CD14-positive monocyte (primary cell): Measurements from ENCODE around the gene RRP9. TPM values are rescaled to one million over a fixed set of nuclear protein-coding genes. Genes with fewer than 3 reads are reported as not detected.

ENCODE experiments used
- DNase-seq, 3 donors: peaks; one replicate each; pipeline ENCODE4 v3.0.0-alpha.2; 2011 to 2022
- H2AFZ ChIP-seq: 2 replicates; pipeline ENCODE4 v1.6.0; 2012; ENCODE audit warnings: mild to moderate bottlenecking, low read depth, low read length, inconsistent platforms; ENCODE audit not compliant: insufficient read depth, poor library complexity, severe bottlenecking
- H3K27ac ChIP-seq, 2 donors: 1 replicate in 1 of 2; 2 replicates in 1 of 2; pipeline ENCODE4 v1.5.1; 2012 to 2013; ENCODE audit warnings: low read length in 2 of 2, control low read depth in 1 of 2, inconsistent platforms in 1 of 2, low read depth in 1 of 2, mild to moderate bottlenecking in 1 of 2
- H3K27me3 ChIP-seq, 2 donors: one replicate each; pipeline versions ENCODE4 v1.6.0 to v1.6.1; 2011 to 2013; ENCODE audit warnings: low read length in 2 of 2; ENCODE audit not compliant: control insufficient read depth in 2 of 2, insufficient read depth in 2 of 2
- H3K36me3 ChIP-seq, 2 donors: replicated peaks in 1 of 2; 1 replicate in 1 of 2; 2 replicates in 1 of 2; pipeline versions ENCODE4 v1.5.1 to v1.6.1; 2012 to 2013; ENCODE audit warnings: low read length in 2 of 2, control low read depth in 1 of 2, inconsistent platforms in 1 of 2, mild to moderate bottlenecking in 1 of 2; ENCODE audit not compliant: insufficient read depth in 2 of 2, control insufficient read depth in 1 of 2
- H3K4me1 ChIP-seq, 2 donors: 1 replicate in 1 of 2; 2 replicates in 1 of 2; pipeline versions ENCODE4 v1.5.1 to v1.6.1; 2012 to 2013; ENCODE audit warnings: low read length in 2 of 2, control low read depth in 1 of 2, inconsistent platforms in 1 of 2, mild to moderate bottlenecking in 1 of 2, moderate library complexity in 1 of 2; ENCODE audit not compliant: insufficient read depth in 2 of 2, control insufficient read depth in 1 of 2
- H3K4me2 ChIP-seq: replicated peaks from 2 replicates; pipeline ENCODE3; 2012; ENCODE audit warnings: low read length, moderate library complexity, mild to moderate bottlenecking; ENCODE audit not compliant: poor library complexity, severe bottlenecking; ENCODE audit errors: extremely low read depth
- H3K4me3 ChIP-seq, 3 experiments: fragments of 200-600 bp in 1 of 3; sonication (generic) in 1 of 3; replicated peaks in 1 of 3; 1 replicate in 2 of 3; 2 replicates in 1 of 3; pipeline ENCODE4 v1.5.1; 2011 to 2013; ENCODE audit warnings: low read length in 3 of 3, mild to moderate bottlenecking in 3 of 3, control low read depth in 2 of 3, low read depth in 2 of 3, inconsistent platforms in 1 of 3, moderate library complexity in 1 of 3
- H3K79me2 ChIP-seq: 2 replicates; pipeline ENCODE4 v1.6.0; 2012; ENCODE audit warnings: mild to moderate bottlenecking, control low read depth, inconsistent platforms, low read length, moderate library complexity; ENCODE audit not compliant: insufficient read depth
- H3K9ac ChIP-seq: 2 replicates; pipeline ENCODE4 v1.6.0; 2017; ENCODE audit warnings: low read length, mild to moderate bottlenecking; ENCODE audit not compliant: insufficient read depth, poor library complexity, severe bottlenecking
- H3K9me3 ChIP-seq, 2 donors: replicated peaks in 1 of 2; 1 replicate in 1 of 2; 2 replicates in 1 of 2; pipeline versions ENCODE4 v1.5.1 to v1.6.1; 2012 to 2013; ENCODE audit warnings: low read length in 2 of 2, control low read depth in 1 of 2; ENCODE audit not compliant: control insufficient read depth in 1 of 2, insufficient read depth in 1 of 2
- H4K20me1 ChIP-seq: 2 replicates; pipeline ENCODE4 v1.6.0; 2012; ENCODE audit warnings: mild to moderate bottlenecking, low read length, control low read depth, moderate library complexity; ENCODE audit not compliant: insufficient read depth
- H3K27ac Mint-ChIP-seq, 7 donors: one replicate each; pipeline ENCODE4 v1.8.0; 2020; ENCODE audit warnings: mild to moderate bottlenecking in 7 of 7, mixed read lengths in 7 of 7, moderate library complexity in 6 of 7, inconsistent platforms in 2 of 7
- H3K27me3 Mint-ChIP-seq, 3 donors: one replicate each; pipeline ENCODE4 v1.8.0; 2021 to 2022; ENCODE audit warnings: low read depth in 3 of 3, mild to moderate bottlenecking in 3 of 3, mixed read lengths in 3 of 3, moderate library complexity in 3 of 3, inconsistent platforms in 1 of 3
- H3K36me3 Mint-ChIP-seq, 2 donors: one replicate each; pipeline ENCODE4 v1.8.0; 2020; ENCODE audit warnings: mixed read lengths in 2 of 2, inconsistent platforms in 1 of 2, mild to moderate bottlenecking in 1 of 2
- H3K4me1 Mint-ChIP-seq: one replicate; pipeline ENCODE4 v1.8.0; 2020; ENCODE audit warnings: mild to moderate bottlenecking, mixed read lengths
- H3K4me3 Mint-ChIP-seq, 2 donors: one replicate each; pipeline ENCODE4 v1.8.0; 2020; ENCODE audit warnings: mild to moderate bottlenecking in 2 of 2, mixed read lengths in 2 of 2, moderate library complexity in 1 of 2
- H3K9me3 Mint-ChIP-seq, 7 donors: one replicate each; pipeline ENCODE4 v1.8.0; 2020 to 2022; ENCODE audit warnings: mixed read lengths in 7 of 7, mild to moderate bottlenecking in 6 of 7, moderate library complexity in 6 of 7, inconsistent platforms in 2 of 7
- WGBS: methylation state at CpG from one replicate; pipeline ENCODE4 v1.1.5; 2013; ENCODE audit warnings: missing lambda C conversion rate; ENCODE audit not compliant: insufficient coverage; 5-methylcytosine and 5-hydroxymethylcytosine counted together
- intact Hi-C, 2 donors: fragments of 100-400 bp; cut with micrococcal nuclease; formaldehyde crosslinking; loops; one replicate each; pipeline versions ENCODE4 v1.15.0 to v1.15.1; 2023
- polyA plus RNA-seq, 3 donors: library from polyadenylated mRNA; depleted of rRNA in 1 of 3; unstranded in 2 of 3; stranded (reverse) in 1 of 3; fragments of 300-500 nt in 2 of 3; fragments of >200 nt in 1 of 3; fragmentation: Illumina TruSeq in 2 of 3; gene quantifications; 1 replicate in 2 of 3; 2 replicates in 1 of 3; pipeline ENCODE4 v1.2.3, GENCODE V29; 2012 to 2021
- TF ChIP-seq, protein P1 (sequence below): fragments of 200-600 bp; IDR thresholded peaks from one replicate; pipeline ENCODE4 v1.8.0; 2022; ENCODE audit warnings: antibody characterized with exemption, mild to moderate bottlenecking

RRP9 gene
- polyA plus RNA-seq, 3 donors: 6.7 to 10.4 (median 9.9) TPM

DNA sequence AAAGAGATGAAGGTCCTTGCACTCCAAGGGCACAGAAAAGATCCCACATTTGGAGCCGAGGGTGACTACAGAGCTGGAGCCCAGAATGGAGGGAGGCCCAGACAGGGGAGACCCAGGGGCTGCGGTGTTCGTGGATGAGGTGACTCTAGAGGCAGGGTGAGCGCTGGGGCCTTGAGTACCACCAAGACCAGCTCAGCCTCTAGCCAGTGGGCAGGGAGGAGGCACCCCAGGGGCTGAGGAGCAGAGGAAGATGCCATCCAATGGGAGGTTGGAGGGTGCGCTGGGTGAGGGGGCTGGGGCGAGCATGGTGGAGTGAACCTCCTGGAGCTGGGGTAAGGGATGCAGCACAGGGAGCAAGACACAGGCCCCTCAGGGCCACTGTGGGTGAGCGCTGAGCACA, 13.3 kb downstream of the RRP9 start:
- Histone ChIP-seq H3K9ac (no peak overlapping the region), H4K20me1 (no peaks in the 10 kb centered on the region), H3K36me3 (peaks cover 7 to 12% of the 10 kb centered on the region in 2 donors), H3K4me2 (no peak overlapping the region), H3K79me2 (no peaks in the 10 kb centered on the region), H3K9me3 (no peaks in the 10 kb centered on the region), H3K4me1 (no peaks in the 10 kb centered on the region), H2AFZ (no peak overlapping the region), H3K4me3 (no peak overlapping the region), H3K27ac (no peak overlapping the region), H3K27me3 (no peaks in the 10 kb centered on the region)
- H3K27ac Mint-ChIP-seq: no peak overlapping the region
- 95% methylated on average over 6 of the region's 7 CpGs for whole genome bisulfite sequencing
- H3K9me3 Mint-ChIP-seq: peaks cover 0 to 5% (median 0%) of the 10 kb centered on the region in 7 donors
- TF ChIP-seq, protein P1, sequence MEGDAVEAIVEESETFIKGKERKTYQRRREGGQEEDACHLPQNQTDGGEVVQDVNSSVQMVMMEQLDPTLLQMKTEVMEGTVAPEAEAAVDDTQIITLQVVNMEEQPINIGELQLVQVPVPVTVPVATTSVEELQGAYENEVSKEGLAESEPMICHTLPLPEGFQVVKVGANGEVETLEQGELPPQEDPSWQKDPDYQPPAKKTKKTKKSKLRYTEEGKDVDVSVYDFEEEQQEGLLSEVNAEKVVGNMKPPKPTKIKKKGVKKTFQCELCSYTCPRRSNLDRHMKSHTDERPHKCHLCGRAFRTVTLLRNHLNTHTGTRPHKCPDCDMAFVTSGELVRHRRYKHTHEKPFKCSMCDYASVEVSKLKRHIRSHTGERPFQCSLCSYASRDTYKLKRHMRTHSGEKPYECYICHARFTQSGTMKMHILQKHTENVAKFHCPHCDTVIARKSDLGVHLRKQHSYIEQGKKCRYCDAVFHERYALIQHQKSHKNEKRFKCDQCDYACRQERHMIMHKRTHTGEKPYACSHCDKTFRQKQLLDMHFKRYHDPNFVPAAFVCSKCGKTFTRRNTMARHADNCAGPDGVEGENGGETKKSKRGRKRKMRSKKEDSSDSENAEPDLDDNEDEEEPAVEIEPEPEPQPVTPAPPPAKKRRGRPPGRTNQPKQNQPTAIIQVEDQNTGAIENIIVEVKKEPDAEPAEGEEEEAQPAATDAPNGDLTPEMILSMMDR: no peak
- H3K4me1 Mint-ChIP-seq: no peaks in the 10 kb centered on the region
- intact Hi-C loops: no loop called here
- DNase-seq: no peak
- no peak overlapping the region for H3K4me3 Mint-ChIP-seq
- H3K27me3 Mint-ChIP-seq: peaks cover 4 to 12% (median 5%) of the 10 kb centered on the region in 3 donors
- peaks cover 8 to 18% of the 10 kb centered on the region in 2 donors for H3K36me3 Mint-ChIP-seq

DNA sequence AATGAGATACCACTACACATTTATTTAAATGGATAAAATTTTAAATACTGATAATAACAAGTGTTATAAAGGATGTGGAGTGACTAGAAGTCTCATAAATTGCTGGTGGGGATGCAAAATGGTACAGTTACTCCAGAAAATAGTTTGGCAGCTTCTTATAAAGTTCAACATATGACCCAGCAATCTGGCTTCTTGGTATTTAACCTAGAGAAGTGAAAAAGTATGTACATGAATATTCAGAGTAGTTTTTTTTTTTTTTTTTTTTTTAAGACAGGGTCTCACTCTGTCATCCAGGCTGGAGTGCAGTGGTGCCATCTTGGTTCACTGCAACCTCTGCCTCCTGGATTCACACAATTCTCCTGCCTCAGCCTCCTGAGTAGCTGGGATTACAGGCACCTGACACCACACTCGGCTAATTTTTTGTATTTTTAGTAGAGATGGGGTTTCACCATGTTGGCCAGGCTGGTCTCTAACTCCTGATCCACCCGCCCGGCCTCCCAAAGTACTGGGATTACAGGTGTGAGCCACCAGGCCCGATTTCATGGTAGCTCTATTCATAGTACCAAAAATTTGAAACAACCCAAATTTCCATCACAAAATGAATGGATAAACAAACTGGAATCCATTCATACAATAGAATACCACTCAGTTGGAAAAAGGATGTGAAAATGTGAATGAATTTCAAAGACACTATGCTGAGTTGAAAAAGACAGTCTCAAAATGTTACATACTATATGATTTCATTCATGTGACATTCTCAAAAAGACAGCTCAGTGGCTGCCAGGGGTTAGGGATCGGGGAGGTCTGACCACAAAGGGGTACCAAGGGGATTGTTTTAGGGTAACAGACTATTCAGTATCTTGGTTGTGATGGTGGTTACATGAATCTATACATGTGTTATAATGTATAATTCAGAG, 14.4 kb downstream of the RRP9 start:
- Mint-ChIP-seq H3K27ac (no peak overlapping the region), H3K36me3 (peaks cover 0 to 6% of the 10 kb centered on the region in 2 donors), H3K4me3 (no peak overlapping the region), H3K9me3 (peaks cover 0 to 5% (median 0%) of the 10 kb centered on the region in 7 donors), H3K27me3 (peaks cover 5 to 14% (median 7%) of the 10 kb centered on the region in 3 donors), H3K4me1 (no peaks in the 10 kb centered on the region)
- no peak for DNase-seq
- no peaks in the 10 kb centered on the region for H3K4me1 ChIP-seq
- H3K9me3 ChIP-seq: no peaks in the 10 kb centered on the region
- peaks cover 0 to 1% of the 10 kb centered on the region in 2 donors for H3K36me3 ChIP-seq
- intact Hi-C loops: no loop called here
- no CpG with 5 or more reads among the region's 5 CpGs for WGBS
- no peak overlapping the region for H3K27ac ChIP-seq
- H3K27me3 ChIP-seq: no peaks in the 10 kb centered on the region
- H3K9ac ChIP-seq: no peak overlapping the region
- no peak overlapping the region for H2AFZ ChIP-seq
- no peaks in the 10 kb centered on the region for H3K79me2 ChIP-seq
- H3K4me3 ChIP-seq: no peak overlapping the region
- no peaks in the 10 kb centered on the region for H4K20me1 ChIP-seq
- TF ChIP-seq, protein P1: no peak
- H3K4me2 ChIP-seq: no peak overlapping the region
